ENCODE measurements around the gene PIP4K2B. TPM values are rescaled to one million over a fixed set of nuclear protein-coding genes. Genes with fewer than 3 reads are reported as not detected.

PIP4K2B gene
- total and polyA plus RNA-seq, 9 of the 15 experiments (the other 6 are each of a cell fraction or from before 2014, with no cell fraction given), result 3.7 to 29.9 (median 23.0) TPM

DNA sequence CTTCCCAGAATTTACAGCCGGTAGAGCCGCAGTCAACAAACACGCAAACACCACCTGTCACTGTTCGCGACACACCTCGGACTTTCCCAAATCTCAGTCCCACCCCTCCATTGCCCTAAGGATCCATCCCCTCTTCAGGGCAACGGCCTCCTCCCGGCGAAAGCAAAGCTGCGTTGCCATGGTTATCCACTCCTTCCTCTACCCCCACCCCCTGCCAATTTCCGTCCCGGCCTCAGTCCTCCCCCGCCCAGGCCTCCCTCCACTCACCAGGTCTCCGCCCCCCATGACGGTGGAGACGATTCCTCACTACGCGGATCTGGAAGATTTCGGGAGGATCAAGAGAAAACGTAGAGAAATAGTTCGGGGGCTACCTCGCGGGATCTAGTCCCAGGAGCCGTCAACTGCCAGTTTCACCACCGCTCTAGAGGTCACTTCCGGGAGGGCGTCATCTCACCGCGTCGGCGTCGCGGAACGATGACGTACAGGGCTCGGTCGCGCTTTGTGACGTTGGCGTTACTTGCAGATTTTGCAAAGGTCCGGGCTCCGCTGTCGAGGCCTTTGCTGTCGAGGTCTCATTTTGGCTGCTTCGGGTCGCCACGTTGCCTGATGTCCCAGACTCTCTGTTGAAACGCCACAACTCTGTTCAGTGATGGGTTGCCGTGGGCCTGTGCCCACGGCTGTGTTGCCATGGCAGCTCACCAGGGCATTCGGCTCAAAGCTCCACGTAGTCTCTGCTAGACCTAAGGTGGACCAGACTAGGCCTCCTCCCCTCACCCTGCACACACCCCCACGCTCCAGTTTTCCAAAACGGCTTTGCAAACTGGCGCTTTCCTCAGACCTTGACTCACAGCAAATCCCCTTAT is 25.8 kb upstream of the PIP4K2B start, which contains the start of gene CWC25 (continued):
- TF ChIP-seq, protein P1, sequence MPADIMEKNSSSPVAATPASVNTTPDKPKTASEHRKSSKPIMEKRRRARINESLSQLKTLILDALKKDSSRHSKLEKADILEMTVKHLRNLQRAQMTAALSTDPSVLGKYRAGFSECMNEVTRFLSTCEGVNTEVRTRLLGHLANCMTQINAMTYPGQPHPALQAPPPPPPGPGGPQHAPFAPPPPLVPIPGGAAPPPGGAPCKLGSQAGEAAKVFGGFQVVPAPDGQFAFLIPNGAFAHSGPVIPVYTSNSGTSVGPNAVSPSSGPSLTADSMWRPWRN (IDR thresholded peaks at IDR 0.05; ENCODE audit: low read depth), result no peak
- TF ChIP-seq NCOR1 (IDR thresholded peaks at IDR 0.05) (peak; percentile 49; the same call in 1 of the 2 replicates), RBBP5 (IDR thresholded peaks at IDR 0.05; ENCODE audit: borderline replicate concordance, insufficient read depth, low read length, poor library complexity, severe bottlenecking) (peak; percentile 27), STAT5B (CRISPR knock-in tag; IDR thresholded peaks at IDR 0.05) (no peak), TRIM28 (IDR thresholded peaks at IDR 0.05) (peak; percentile 18; the same call in 1 of the 2 replicates), ILK (tag; IDR thresholded peaks at IDR 0.05; ENCODE audit: borderline replicate concordance, low read depth) (no peak), SETDB1 (IDR thresholded peaks at IDR 0.05; ENCODE audit: low read length) (no peak), ZNF507 (tag; conservative IDR thresholded peaks at IDR 0.05) (no peak), ZBTB7A (IDR thresholded peaks at IDR 0.05; ENCODE audit: borderline replicate concordance, control insufficient read depth, low read depth, low read length) (peak; percentile 65; the same call in 1 of the 2 replicates), ZNF282 (CRISPR knock-in tag; IDR thresholded peaks at IDR 0.05) (no peak), ZNF12 (CRISPR knock-in tag; IDR thresholded peaks at IDR 0.05) (no peak), ZKSCAN1 (IDR thresholded peaks at IDR 0.05; ENCODE audit: low read depth, low read length) (peak; percentile 96), TEAD1 (CRISPR knock-in tag; IDR thresholded peaks at IDR 0.05) (peak in 1 of 2 experiments; percentile 65; a peak in 1 of 4 replicates), RB1 (IDR thresholded peaks at IDR 0.05; ENCODE audit: low read depth) (peak; percentile 84; the same call in 1 of the 2 replicates)
- TF ChIP-seq, protein P2, sequence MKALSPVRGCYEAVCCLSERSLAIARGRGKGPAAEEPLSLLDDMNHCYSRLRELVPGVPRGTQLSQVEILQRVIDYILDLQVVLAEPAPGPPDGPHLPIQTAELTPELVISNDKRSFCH (CRISPR knock-in tag; IDR thresholded peaks at IDR 0.05), result no peak
- TF ChIP-seq, protein P2 (tag; IDR thresholded peaks at IDR 0.05), result peak; percentile 69; the same call in 1 of the 2 replicates
- TF ChIP-seq, protein P3, sequence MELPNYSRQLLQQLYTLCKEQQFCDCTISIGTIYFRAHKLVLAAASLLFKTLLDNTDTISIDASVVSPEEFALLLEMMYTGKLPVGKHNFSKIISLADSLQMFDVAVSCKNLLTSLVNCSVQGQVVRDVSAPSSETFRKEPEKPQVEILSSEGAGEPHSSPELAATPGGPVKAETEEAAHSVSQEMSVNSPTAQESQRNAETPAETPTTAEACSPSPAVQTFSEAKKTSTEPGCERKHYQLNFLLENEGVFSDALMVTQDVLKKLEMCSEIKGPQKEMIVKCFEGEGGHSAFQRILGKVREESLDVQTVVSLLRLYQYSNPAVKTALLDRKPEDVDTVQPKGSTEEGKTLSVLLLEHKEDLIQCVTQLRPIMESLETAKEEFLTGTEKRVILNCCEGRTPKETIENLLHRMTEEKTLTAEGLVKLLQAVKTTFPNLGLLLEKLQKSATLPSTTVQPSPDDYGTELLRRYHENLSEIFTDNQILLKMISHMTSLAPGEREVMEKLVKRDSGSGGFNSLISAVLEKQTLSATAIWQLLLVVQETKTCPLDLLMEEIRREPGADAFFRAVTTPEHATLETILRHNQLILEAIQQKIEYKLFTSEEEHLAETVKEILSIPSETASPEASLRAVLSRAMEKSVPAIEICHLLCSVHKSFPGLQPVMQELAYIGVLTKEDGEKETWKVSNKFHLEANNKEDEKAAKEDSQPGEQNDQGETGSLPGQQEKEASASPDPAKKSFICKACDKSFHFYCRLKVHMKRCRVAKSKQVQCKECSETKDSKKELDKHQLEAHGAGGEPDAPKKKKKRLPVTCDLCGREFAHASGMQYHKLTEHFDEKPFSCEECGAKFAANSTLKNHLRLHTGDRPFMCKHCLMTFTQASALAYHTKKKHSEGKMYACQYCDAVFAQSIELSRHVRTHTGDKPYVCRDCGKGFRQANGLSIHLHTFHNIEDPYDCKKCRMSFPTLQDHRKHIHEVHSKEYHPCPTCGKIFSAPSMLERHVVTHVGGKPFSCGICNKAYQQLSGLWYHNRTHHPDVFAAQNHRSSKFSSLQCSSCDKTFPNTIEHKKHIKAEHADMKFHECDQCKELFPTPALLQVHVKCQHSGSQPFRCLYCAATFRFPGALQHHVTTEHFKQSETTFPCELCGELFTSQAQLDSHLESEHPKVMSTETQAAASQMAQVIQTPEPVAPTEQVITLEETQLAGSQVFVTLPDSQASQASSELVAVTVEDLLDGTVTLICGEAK (IDR thresholded peaks at IDR 0.05), result peak; percentile 92
- TF ChIP-seq, protein P3 (CRISPR knock-in tag; IDR thresholded peaks at IDR 0.05), result no peak
